ENCODE results near the gene EEF1AKMT2. TPM values are rescaled to one million over a fixed set of nuclear protein-coding genes. Genes with fewer than 3 reads are reported as not detected.

Gene EEF1AKMT2
- total and polyA plus RNA-seq, 2 of the 13 experiments (the other 11 are each of a cell fraction or from before 2014, with no cell fraction given) = 11.3 to 19.3 TPM

DNA sequence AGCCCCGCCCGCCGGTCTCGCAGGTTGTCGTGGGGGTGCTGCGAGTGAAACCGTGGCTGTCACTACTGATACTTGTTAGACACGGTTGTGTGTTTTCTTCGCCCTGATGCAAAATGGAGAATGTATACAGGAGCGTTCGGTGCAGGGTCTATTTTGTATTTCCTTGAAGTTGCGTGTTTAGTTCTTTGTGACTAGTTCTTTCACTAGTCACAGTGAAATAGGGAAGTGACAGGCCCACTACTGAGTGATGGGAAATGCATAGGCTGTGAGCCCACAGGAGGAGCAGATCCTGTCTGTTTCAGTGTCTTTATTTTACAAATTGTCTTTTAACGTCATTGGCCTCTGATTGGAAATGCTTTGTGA is 10.6 kb upstream of the EEF1AKMT2 start:
- H3K9me3 ChIP-seq (ENCODE audit: low read length) = no peaks in the 10 kb centered on the region
- WGBS (ENCODE audit: low lambda C conversion rate) = under 1% methylated on average over 6 of the region's 13 CpGs
- H3K4me3 ChIP-seq (replicated peaks in 1 of 3; ENCODE audit: insufficient read depth in 1 of 3, low read depth in 2 of 3, low read length in 3 of 3) = peak overlapping the region; percentile 74 to 99 (median 92)
- no peak overlapping the region for H2AFZ ChIP-seq (ENCODE audit: low read length)
- ATAC-seq (no peak), DNase-seq (ENCODE audit: low spot score) (no peak), FAIRE-seq (no peak)
- ChIA-PET CTCF (ENCODE audit: low intra/inter-chr PET ratio, low total read pairs) (no interaction called here), POLR2A (interaction anchor here (1.0 to 2.4 kb wide), 8 partner anchors 11 to 272 kb away, joined by 3 to 53 read pairs (median 4); partner anchors contain the start of gene EEF1AKMT2)
- peak overlapping the region; percentile 96 for H3K9ac ChIP-seq (ENCODE audit: insufficient read depth, low read depth, low read length)
- no peaks in the 10 kb centered on the region; the same call in 1 of the 2 replicates for H4K20me1 ChIP-seq (ENCODE audit: insufficient read depth, low read length)
- peak overlapping the region; percentile 85 for H3K4me2 ChIP-seq (ENCODE audit: low read depth, low read length)
- peaks cover 27% of the 10 kb centered on the region for H3K79me2 ChIP-seq (ENCODE audit: insufficient read depth, low read length)
- H3K36me3 ChIP-seq (replicated peaks in 1 of 2; ENCODE audit: control insufficient read depth in 1 of 2, insufficient read depth in 2 of 2, low read length in 2 of 2) = no peaks in the 10 kb centered on the region
- H3K27me3 ChIP-seq (ENCODE audit: control insufficient read depth in 1 of 2, insufficient read depth in 2 of 2, low read length in 2 of 2) = no peaks in the 10 kb centered on the region; a peak in 2 of 5 replicates
- intact Hi-C loops (cut with micrococcal nuclease; ENCODE audit: unreplicated experiment) = no loop called here
- H3K27ac ChIP-seq (ENCODE audit: extremely low read length, insufficient read depth, low read length) = peak overlapping the region; percentile 73
- peaks cover 44% of the 10 kb centered on the region for H3K4me1 ChIP-seq (ENCODE audit: insufficient read depth, low read length)
- TF ChIP-seq, protein P1, sequence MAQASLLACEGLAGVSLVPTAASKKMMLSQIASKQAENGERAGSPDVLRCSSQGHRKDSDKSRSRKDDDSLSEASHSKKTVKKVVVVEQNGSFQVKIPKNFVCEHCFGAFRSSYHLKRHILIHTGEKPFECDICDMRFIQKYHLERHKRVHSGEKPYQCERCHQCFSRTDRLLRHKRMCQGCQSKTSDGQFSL (CRISPR knock-in tag; IDR thresholded peaks at IDR 0.05) = peak; percentile 7; the same call in 1 of the 2 replicates
- TF ChIP-seq, protein P2, sequence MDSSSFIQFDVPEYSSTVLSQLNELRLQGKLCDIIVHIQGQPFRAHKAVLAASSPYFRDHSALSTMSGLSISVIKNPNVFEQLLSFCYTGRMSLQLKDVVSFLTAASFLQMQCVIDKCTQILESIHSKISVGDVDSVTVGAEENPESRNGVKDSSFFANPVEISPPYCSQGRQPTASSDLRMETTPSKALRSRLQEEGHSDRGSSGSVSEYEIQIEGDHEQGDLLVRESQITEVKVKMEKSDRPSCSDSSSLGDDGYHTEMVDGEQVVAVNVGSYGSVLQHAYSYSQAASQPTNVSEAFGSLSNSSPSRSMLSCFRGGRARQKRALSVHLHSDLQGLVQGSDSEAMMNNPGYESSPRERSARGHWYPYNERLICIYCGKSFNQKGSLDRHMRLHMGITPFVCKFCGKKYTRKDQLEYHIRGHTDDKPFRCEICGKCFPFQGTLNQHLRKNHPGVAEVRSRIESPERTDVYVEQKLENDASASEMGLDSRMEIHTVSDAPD (CRISPR knock-in tag; IDR thresholded peaks at IDR 0.05) = no peak
- in situ Hi-C loops (cut with HindIII; ENCODE audit: extremely low pct_ligation_motif_present, low pct_unique_long_range_greater_than_20kb) = no loop called here
- BruUV-seq (replicated peaks) = no TSS peak

DNA sequence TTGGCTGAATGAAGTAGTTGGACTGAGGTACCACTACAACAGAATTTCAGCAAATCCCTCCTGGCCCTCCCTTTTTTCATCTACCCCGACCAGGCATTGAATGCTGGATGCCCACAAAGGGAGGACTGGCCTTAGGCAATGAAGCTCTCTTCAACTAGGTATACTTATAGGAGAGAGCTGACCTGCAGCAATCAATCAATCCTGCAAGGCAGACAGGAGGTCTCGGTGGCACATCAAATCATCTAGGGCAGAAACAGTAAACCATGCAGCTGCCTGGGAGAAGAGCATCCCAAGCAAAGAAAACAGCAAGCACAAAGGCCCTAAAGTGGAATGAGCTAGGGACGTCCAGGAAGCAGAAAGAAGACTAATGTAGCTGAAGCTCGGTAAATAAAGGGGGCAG is 7.5 kb upstream of the EEF1AKMT2 start:
- intact Hi-C loops (cut with micrococcal nuclease; ENCODE audit: unreplicated experiment) (loop anchor here (10.0 kb wide), 1 partner anchor 116 kb away; no protein-coding TSS in a partner anchor), in situ Hi-C loops (cut with HindIII; ENCODE audit: extremely low pct_ligation_motif_present, low pct_unique_long_range_greater_than_20kb) (no loop called here)
- no peaks in the 10 kb centered on the region; the same call in 1 of the 2 replicates for H4K20me1 ChIP-seq (ENCODE audit: insufficient read depth, low read length)
- no peaks in the 10 kb centered on the region; a peak in 2 of 5 replicates for H3K27me3 ChIP-seq (ENCODE audit: control insufficient read depth in 1 of 2, insufficient read depth in 2 of 2, low read length in 2 of 2)
- no peak overlapping the region for H2AFZ ChIP-seq (ENCODE audit: low read length)
- H3K9ac ChIP-seq (ENCODE audit: insufficient read depth, low read depth, low read length) = no peak overlapping the region
- H3K4me3 ChIP-seq (replicated peaks in 1 of 3; ENCODE audit: insufficient read depth in 1 of 3, low read depth in 2 of 3, low read length in 3 of 3) = peak overlapping the region in 1 of 3 experiments; percentile 43; a peak in 1 of 6 replicates
- BruUV-seq (replicated peaks) = no TSS peak
- no peaks in the 10 kb centered on the region for H3K36me3 ChIP-seq (replicated peaks in 1 of 2; ENCODE audit: control insufficient read depth in 1 of 2, insufficient read depth in 2 of 2, low read length in 2 of 2)
- ChIA-PET POLR2A (interaction anchor here (0.5 kb wide), 1 partner anchor 11 kb away, joined by 3 read pairs; no protein-coding TSS in a partner anchor), CTCF (ENCODE audit: low intra/inter-chr PET ratio, low total read pairs) (no interaction called here)
- peaks cover 25% of the 10 kb centered on the region for H3K79me2 ChIP-seq (ENCODE audit: insufficient read depth, low read length)
- peaks cover 44% of the 10 kb centered on the region for H3K4me1 ChIP-seq (ENCODE audit: insufficient read depth, low read length)
- TF ChIP-seq ZNF263 (CRISPR knock-in tag; IDR thresholded peaks at IDR 0.05) = 0 out of 2 replicates have a peak, but pooled peaks have one; percentile 10
- TF ChIP-seq, protein P3, sequence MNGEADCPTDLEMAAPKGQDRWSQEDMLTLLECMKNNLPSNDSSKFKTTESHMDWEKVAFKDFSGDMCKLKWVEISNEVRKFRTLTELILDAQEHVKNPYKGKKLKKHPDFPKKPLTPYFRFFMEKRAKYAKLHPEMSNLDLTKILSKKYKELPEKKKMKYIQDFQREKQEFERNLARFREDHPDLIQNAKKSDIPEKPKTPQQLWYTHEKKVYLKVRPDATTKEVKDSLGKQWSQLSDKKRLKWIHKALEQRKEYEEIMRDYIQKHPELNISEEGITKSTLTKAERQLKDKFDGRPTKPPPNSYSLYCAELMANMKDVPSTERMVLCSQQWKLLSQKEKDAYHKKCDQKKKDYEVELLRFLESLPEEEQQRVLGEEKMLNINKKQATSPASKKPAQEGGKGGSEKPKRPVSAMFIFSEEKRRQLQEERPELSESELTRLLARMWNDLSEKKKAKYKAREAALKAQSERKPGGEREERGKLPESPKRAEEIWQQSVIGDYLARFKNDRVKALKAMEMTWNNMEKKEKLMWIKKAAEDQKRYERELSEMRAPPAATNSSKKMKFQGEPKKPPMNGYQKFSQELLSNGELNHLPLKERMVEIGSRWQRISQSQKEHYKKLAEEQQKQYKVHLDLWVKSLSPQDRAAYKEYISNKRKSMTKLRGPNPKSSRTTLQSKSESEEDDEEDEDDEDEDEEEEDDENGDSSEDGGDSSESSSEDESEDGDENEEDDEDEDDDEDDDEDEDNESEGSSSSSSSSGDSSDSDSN (CRISPR knock-in tag; IDR thresholded peaks at IDR 0.05) = no peak
- 0% methylated on average over 4 of the region's 4 CpGs for WGBS (ENCODE audit: low lambda C conversion rate)
- FAIRE-seq = no peak
- no peak for ATAC-seq
- peak overlapping the region; percentile 71 for H3K4me2 ChIP-seq (ENCODE audit: low read depth, low read length)
- H3K27ac ChIP-seq (ENCODE audit: extremely low read length, insufficient read depth, low read length) = no peak overlapping the region
- H3K9me3 ChIP-seq (ENCODE audit: low read length) = no peaks in the 10 kb centered on the region
- no peak for DNase-seq (ENCODE audit: low spot score)
